Neural cell (in vitro differentiated cells): ENCODE data around the gene MAGI2. TPM values are rescaled to one million over a fixed set of nuclear protein-coding genes. Genes with fewer than 3 reads are reported as not detected.

Source experiments
- H2AFZ ChIP-seq: fragments of 200-600, 300-800 bp; sonication (generic), shearing (Covaris generic); 2 replicates; pipeline ENCODE4 v1.6.0; 2014; ENCODE audit warnings: low read depth, mild to moderate bottlenecking, antibody characterized with exemption, low read length, moderate library complexity
- H3F3A ChIP-seq: fragments of 200-600 bp; shearing (Covaris generic); 2 replicates; pipeline ENCODE4 v1.6.1; 2016; ENCODE audit warnings: mild to moderate bottlenecking, moderate library complexity, mixed read lengths, antibody characterized with exemption, low read length; ENCODE audit not compliant: insufficient read depth, poor library complexity, severe bottlenecking
- H3K27ac ChIP-seq: fragments of 200-600, 300-800 bp; sonication (generic), shearing (Covaris generic); 2 replicates; pipeline ENCODE4 v1.5.1; 2014; ENCODE audit warnings: mild to moderate bottlenecking, low read length, moderate library complexity
- H3K27me3 ChIP-seq: fragments of 300-800, 200-600 bp; sonication (generic), shearing (Covaris generic); 2 replicates; pipeline ENCODE4 v1.6.0; 2014; ENCODE audit warnings: mild to moderate bottlenecking, low read depth, low read length, moderate library complexity; ENCODE audit not compliant: insufficient read depth
- H3K36me3 ChIP-seq: fragments of 300-800, 200-600 bp; sonication (generic), shearing (Covaris generic); 2 replicates; pipeline ENCODE4 v1.5.1; 2014; ENCODE audit warnings: mild to moderate bottlenecking, antibody characterized with exemption, low read length, moderate library complexity; ENCODE audit not compliant: insufficient read depth
- H3K4me2 ChIP-seq: fragments of 300-800, 200-600 bp; sonication (generic), shearing (Covaris generic); 2 replicates; pipeline ENCODE4 v1.6.0; 2014; ENCODE audit warnings: mild to moderate bottlenecking, low read length
- H3K4me3 ChIP-seq: fragments of 300-800, 200-600 bp; sonication (generic), shearing (Covaris generic); 2 replicates; pipeline ENCODE4 v1.5.1; 2014; ENCODE audit warnings: mild to moderate bottlenecking, low read length, moderate library complexity
- H3K79me2 ChIP-seq: fragments of 200-600 bp; shearing (Covaris generic); replicated peaks from 2 replicates; pipeline ENCODE4 v1.6.0; 2014; ENCODE audit warnings: mild to moderate bottlenecking, low read length, moderate library complexity; ENCODE audit not compliant: insufficient read depth
- H3K9ac ChIP-seq: fragments of 300-800, 200-600 bp; sonication (generic), shearing (Covaris generic); 2 replicates; pipeline ENCODE4 v1.6.1; 2016; ENCODE audit warnings: mild to moderate bottlenecking, low read length, mixed read lengths
- H3K9me2 ChIP-seq: fragments of 200-600 bp; shearing (Covaris generic); 2 replicates; pipeline ENCODE4 v1.6.1; 2016; ENCODE audit warnings: mild to moderate bottlenecking, low read length, mixed read lengths; ENCODE audit not compliant: insufficient read depth
- H3K9me3 ChIP-seq: fragments of 200-600, 300-800 bp; sonication (generic), shearing (Covaris generic); 2 replicates; pipeline ENCODE4 v1.6.1; 2016; ENCODE audit warnings: mild to moderate bottlenecking, mixed run types, low read length, moderate library complexity, mixed read lengths
- H4K20me1 ChIP-seq: fragments of 200-600 bp; shearing (Covaris generic); 2 replicates; pipeline ENCODE4 v1.6.1; 2016; ENCODE audit warnings: mild to moderate bottlenecking, mixed run types; ENCODE audit not compliant: insufficient read depth
- EP300 ChIP-seq: fragments of 450-650 bp; conservative IDR thresholded peaks from 2 replicates; pipeline ENCODE4 v1.6.1; 2014; ENCODE audit warnings: antibody characterized with exemption, mild to moderate bottlenecking, moderate library complexity; ENCODE audit not compliant: poor library complexity, severe bottlenecking
- EZH2 ChIP-seq: fragments of 200-600, 300-800 bp; shearing (Covaris generic), sonication (generic); IDR thresholded peaks from 2 replicates; pipeline ENCODE4 v1.6.1; 2014; ENCODE audit warnings: antibody characterized with exemption, low read length, borderline replicate concordance, mild to moderate bottlenecking; ENCODE audit not compliant: insufficient read depth, poor library complexity, severe bottlenecking
- MXI1 ChIP-seq: fragments of 450-650 bp; conservative IDR thresholded peaks from 2 replicates; pipeline ENCODE4 v1.6.1; 2014; ENCODE audit warnings: antibody characterized with exemption, mild to moderate bottlenecking; ENCODE audit not compliant: poor library complexity, severe bottlenecking
- POLR2AphosphoS5 ChIP-seq: IDR thresholded peaks from 2 replicates; pipeline ENCODE4 v1.6.1; 2012
- RAD21 ChIP-seq: fragments of 450-650 bp; conservative IDR thresholded peaks from 2 replicates; pipeline ENCODE4 v1.6.1; 2014; ENCODE audit warnings: antibody characterized with exemption, mild to moderate bottlenecking, moderate library complexity
- SMC3 ChIP-seq: fragments of 450-650 bp; conservative IDR thresholded peaks from 2 replicates; pipeline ENCODE4 v1.6.1; 2014; ENCODE audit warnings: antibody characterized with exemption, mild to moderate bottlenecking, moderate library complexity; ENCODE audit not compliant: poor library complexity
- TAF1 ChIP-seq: IDR thresholded peaks from 2 replicates; pipeline ENCODE4 v1.6.1; 2012; ENCODE audit warnings: low read depth
- polyA plus RNA-seq: library from polyadenylated mRNA; depleted of rRNA; stranded (reverse); fragments of >200 nt; gene quantifications from 2 replicates; pipeline ENCODE4 v1.2.3, GENCODE V29; 2014
- TF ChIP-seq, protein P1 (sequence below): IDR thresholded peaks from 2 replicates; pipeline ENCODE4 v1.6.1; 2012; ENCODE audit warnings: borderline replicate concordance
- TF ChIP-seq, protein P2 (sequence below): fragments of 450-650 bp; IDR thresholded peaks from 2 replicates; pipeline ENCODE4 v1.5.1; 2014; ENCODE audit warnings: antibody characterized with exemption, mild to moderate bottlenecking, moderate library complexity; ENCODE audit not compliant: poor library complexity, severe bottlenecking

MAGI2 gene
- polyA plus RNA-seq, 1 donor from 2014 or later: 19.3 TPM

GRCh38 chr7:78993341-78993740 is 460.1 kb downstream of the MAGI2 start:
- H3K36me3 ChIP-seq: no peaks in the 10 kb centered on the region
- H4K20me1 ChIP-seq: no peaks in the 10 kb centered on the region
- H3K79me2 ChIP-seq: no peaks in the 10 kb centered on the region
- H2AFZ ChIP-seq: no peak overlapping the region
- H3K27me3 ChIP-seq: no peaks in the 10 kb centered on the region
- H3K9ac ChIP-seq: no peak overlapping the region
- peaks cover 9% of the 10 kb centered on the region for H3F3A ChIP-seq
- H3K9me2 ChIP-seq: no peaks in the 10 kb centered on the region
- H3K4me3 ChIP-seq: no peak overlapping the region
- no peak overlapping the region for H3K27ac ChIP-seq
- no peak for TF ChIP-seq RAD21
- no peak for TF ChIP-seq TAF1
- TF ChIP-seq EZH2: no peak
- TF ChIP-seq, protein P1, sequence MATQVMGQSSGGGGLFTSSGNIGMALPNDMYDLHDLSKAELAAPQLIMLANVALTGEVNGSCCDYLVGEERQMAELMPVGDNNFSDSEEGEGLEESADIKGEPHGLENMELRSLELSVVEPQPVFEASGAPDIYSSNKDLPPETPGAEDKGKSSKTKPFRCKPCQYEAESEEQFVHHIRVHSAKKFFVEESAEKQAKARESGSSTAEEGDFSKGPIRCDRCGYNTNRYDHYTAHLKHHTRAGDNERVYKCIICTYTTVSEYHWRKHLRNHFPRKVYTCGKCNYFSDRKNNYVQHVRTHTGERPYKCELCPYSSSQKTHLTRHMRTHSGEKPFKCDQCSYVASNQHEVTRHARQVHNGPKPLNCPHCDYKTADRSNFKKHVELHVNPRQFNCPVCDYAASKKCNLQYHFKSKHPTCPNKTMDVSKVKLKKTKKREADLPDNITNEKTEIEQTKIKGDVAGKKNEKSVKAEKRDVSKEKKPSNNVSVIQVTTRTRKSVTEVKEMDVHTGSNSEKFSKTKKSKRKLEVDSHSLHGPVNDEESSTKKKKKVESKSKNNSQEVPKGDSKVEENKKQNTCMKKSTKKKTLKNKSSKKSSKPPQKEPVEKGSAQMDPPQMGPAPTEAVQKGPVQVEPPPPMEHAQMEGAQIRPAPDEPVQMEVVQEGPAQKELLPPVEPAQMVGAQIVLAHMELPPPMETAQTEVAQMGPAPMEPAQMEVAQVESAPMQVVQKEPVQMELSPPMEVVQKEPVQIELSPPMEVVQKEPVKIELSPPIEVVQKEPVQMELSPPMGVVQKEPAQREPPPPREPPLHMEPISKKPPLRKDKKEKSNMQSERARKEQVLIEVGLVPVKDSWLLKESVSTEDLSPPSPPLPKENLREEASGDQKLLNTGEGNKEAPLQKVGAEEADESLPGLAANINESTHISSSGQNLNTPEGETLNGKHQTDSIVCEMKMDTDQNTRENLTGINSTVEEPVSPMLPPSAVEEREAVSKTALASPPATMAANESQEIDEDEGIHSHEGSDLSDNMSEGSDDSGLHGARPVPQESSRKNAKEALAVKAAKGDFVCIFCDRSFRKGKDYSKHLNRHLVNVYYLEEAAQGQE: no peak
- no peak for TF ChIP-seq SMC3
- no peak for TF ChIP-seq POLR2AphosphoS5
- TF ChIP-seq, protein P2, sequence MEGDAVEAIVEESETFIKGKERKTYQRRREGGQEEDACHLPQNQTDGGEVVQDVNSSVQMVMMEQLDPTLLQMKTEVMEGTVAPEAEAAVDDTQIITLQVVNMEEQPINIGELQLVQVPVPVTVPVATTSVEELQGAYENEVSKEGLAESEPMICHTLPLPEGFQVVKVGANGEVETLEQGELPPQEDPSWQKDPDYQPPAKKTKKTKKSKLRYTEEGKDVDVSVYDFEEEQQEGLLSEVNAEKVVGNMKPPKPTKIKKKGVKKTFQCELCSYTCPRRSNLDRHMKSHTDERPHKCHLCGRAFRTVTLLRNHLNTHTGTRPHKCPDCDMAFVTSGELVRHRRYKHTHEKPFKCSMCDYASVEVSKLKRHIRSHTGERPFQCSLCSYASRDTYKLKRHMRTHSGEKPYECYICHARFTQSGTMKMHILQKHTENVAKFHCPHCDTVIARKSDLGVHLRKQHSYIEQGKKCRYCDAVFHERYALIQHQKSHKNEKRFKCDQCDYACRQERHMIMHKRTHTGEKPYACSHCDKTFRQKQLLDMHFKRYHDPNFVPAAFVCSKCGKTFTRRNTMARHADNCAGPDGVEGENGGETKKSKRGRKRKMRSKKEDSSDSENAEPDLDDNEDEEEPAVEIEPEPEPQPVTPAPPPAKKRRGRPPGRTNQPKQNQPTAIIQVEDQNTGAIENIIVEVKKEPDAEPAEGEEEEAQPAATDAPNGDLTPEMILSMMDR: no peak
- no peak for TF ChIP-seq MXI1
- no peak for TF ChIP-seq EP300
- no peaks in the 10 kb centered on the region for H3K9me3 ChIP-seq
- H3K4me2 ChIP-seq: no peak overlapping the region

- Histone ChIP-seq H3K9me3 (no peaks in the 10 kb centered on the region), H3K4me3 (no peak overlapping the region), H3K36me3 (no peaks in the 10 kb centered on the region), H3K79me2 (no peaks in the 10 kb centered on the region), H3K27ac (no peak overlapping the region), H3K9me2 (no peaks in the 10 kb centered on the region), H3F3A (no peaks in the 10 kb centered on the region), H3K9ac (no peak overlapping the region), H3K27me3 (no peaks in the 10 kb centered on the region), H4K20me1 (no peaks in the 10 kb centered on the region), H2AFZ (no peak overlapping the region), H3K4me2 (no peak overlapping the region)
- TF ChIP-seq MXI1 (no peak), RAD21 (no peak), POLR2AphosphoS5 (no peak), SMC3 (no peak)
- TF ChIP-seq, protein P2: no peak
Observed at GRCh38 chr7:78985509-78985908, 468.0 kb downstream of the MAGI2 start.
